ENCODE data around the gene MRTFA. TPM values are rescaled to one million over a fixed set of nuclear protein-coding genes. Genes with fewer than 3 reads are reported as not detected.

The MRTFA gene
- total RNA-seq, 4 donors from 2014 or later = 24.5 to 56.3 (median 40.9) TPM

DNA sequence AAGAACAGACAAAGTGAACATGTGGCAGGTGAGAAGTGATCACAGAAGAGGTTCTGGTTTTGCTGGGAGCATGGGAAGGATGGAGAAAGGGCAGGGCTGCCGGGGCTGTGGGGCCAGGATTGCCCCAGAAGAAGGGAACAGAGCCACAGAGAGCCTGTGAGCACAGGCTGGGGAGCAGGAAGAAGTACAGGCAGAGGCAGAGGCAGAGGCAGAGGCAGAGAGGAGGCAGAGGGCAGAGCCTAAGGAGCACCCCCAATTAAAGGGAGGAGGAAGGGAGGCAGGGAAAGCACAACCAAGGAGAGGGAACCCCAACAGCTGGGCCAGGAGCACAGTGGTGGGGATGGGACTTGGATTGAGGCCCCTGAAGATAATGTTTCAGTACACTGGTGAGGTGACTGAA lies 214.6 kb downstream of the MRTFA start:
- Histone ChIP-seq H3K36me3 (peaks cover 60 to 100% (median 61%) of the 10 kb centered on the region in 3 donors), H3K27ac (no peak overlapping the region), H3K9me3 (no peaks in the 10 kb centered on the region), H3K4me3 (no peak overlapping the region), H3K27me3 (no peaks in the 10 kb centered on the region), H3K4me1 (peaks cover 0 to 20% (median 0%) of the 10 kb centered on the region in 3 donors)
- intact Hi-C loops (cut with DNase I) = no loop called here
- DNase-seq = no peak
- 80 to 91% methylated on average over 1 of the region's 1 CpG for WGBS, 2 donors
- TF ChIP-seq POLR2A (IDR thresholded peaks at IDR 0.05) = no peak
- TF ChIP-seq, protein P1, sequence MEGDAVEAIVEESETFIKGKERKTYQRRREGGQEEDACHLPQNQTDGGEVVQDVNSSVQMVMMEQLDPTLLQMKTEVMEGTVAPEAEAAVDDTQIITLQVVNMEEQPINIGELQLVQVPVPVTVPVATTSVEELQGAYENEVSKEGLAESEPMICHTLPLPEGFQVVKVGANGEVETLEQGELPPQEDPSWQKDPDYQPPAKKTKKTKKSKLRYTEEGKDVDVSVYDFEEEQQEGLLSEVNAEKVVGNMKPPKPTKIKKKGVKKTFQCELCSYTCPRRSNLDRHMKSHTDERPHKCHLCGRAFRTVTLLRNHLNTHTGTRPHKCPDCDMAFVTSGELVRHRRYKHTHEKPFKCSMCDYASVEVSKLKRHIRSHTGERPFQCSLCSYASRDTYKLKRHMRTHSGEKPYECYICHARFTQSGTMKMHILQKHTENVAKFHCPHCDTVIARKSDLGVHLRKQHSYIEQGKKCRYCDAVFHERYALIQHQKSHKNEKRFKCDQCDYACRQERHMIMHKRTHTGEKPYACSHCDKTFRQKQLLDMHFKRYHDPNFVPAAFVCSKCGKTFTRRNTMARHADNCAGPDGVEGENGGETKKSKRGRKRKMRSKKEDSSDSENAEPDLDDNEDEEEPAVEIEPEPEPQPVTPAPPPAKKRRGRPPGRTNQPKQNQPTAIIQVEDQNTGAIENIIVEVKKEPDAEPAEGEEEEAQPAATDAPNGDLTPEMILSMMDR (IDR thresholded peaks at IDR 0.05) = no peak

DNA sequence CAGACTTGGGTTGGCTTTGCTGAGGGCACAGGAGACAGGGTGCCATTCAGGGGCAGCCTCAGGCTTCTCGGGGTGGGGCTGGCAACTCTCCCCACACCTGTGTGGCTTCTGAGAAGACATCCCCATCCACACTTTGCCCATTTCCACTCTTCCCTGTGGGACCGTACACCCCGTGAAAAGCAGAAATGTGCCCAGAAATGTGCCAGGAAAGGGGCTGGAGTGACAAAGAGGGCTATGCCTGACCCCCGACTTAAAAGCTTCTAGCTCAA lies 215.5 kb downstream of the MRTFA start:
- no peak overlapping the region for H3K27ac ChIP-seq
- no peaks in the 10 kb centered on the region for H3K9me3 ChIP-seq
- intact Hi-C loops (cut with DNase I) = no loop called here
- peaks cover 67 to 100% (median 67%) of the 10 kb centered on the region in 3 donors for H3K36me3 ChIP-seq
- DNase-seq = no peak
- no peaks in the 10 kb centered on the region for H3K27me3 ChIP-seq
- 95 to 100% methylated on average over 1 to 3 of the region's 4 CpGs for WGBS, 2 donors
- H3K4me1 ChIP-seq = peaks cover 0 to 13% (median 0%) of the 10 kb centered on the region in 3 donors
- no peak overlapping the region for H3K4me3 ChIP-seq
- TF ChIP-seq, protein P1 (IDR thresholded peaks at IDR 0.05) = no peak
- TF ChIP-seq POLR2A (IDR thresholded peaks at IDR 0.05) = no peak

GRCh38 chr22:40420341-40421081 lies 216.0 kb downstream of the MRTFA start:
- intact Hi-C loops (cut with DNase I) = no loop called here
- WGBS, 2 donors = 60% methylated on average over 3 of the region's 18 CpGs; no CpG with 5 or more reads in 1 of the 2 donors
- no peak for DNase-seq

GRCh38 chr22:40419718-40420117 lies 216.8 kb downstream of the MRTFA start:
- intact Hi-C loops (cut with DNase I) = no loop called here
- no peaks in the 10 kb centered on the region for H3K27me3 ChIP-seq
- H3K4me1 ChIP-seq = peaks cover 0 to 21% (median 6%) of the 10 kb centered on the region in 3 donors
- DNase-seq = no peak
- TF ChIP-seq POLR2A (IDR thresholded peaks at IDR 0.05) = no peak
- TF ChIP-seq, protein P1 (IDR thresholded peaks at IDR 0.05) = no peak
- no peak overlapping the region for H3K27ac ChIP-seq
- no peak overlapping the region for H3K4me3 ChIP-seq
- peaks cover 60 to 100% (median 63%) of the 10 kb centered on the region in 3 donors for H3K36me3 ChIP-seq
- 86 to 93% methylated on average over 3 to 6 of the region's 8 CpGs for WGBS, 2 donors
- no peaks in the 10 kb centered on the region for H3K9me3 ChIP-seq

More at GRCh38 chr22:40420341-40421081, 216.0 kb downstream of the MRTFA start:
- no peak overlapping the region for H3K4me3 ChIP-seq
- TF ChIP-seq, protein P1 (IDR thresholded peaks at IDR 0.05) = no peak
- no peak for TF ChIP-seq POLR2A (IDR thresholded peaks at IDR 0.05)
- peaks cover 63 to 100% (median 67%) of the 10 kb centered on the region in 3 donors for H3K36me3 ChIP-seq
- no peak overlapping the region for H3K27ac ChIP-seq
- H3K27me3 ChIP-seq = no peaks in the 10 kb centered on the region
- H3K9me3 ChIP-seq = no peaks in the 10 kb centered on the region
- peaks cover 0 to 13% (median 0%) of the 10 kb centered on the region in 3 donors for H3K4me1 ChIP-seq

DNA sequence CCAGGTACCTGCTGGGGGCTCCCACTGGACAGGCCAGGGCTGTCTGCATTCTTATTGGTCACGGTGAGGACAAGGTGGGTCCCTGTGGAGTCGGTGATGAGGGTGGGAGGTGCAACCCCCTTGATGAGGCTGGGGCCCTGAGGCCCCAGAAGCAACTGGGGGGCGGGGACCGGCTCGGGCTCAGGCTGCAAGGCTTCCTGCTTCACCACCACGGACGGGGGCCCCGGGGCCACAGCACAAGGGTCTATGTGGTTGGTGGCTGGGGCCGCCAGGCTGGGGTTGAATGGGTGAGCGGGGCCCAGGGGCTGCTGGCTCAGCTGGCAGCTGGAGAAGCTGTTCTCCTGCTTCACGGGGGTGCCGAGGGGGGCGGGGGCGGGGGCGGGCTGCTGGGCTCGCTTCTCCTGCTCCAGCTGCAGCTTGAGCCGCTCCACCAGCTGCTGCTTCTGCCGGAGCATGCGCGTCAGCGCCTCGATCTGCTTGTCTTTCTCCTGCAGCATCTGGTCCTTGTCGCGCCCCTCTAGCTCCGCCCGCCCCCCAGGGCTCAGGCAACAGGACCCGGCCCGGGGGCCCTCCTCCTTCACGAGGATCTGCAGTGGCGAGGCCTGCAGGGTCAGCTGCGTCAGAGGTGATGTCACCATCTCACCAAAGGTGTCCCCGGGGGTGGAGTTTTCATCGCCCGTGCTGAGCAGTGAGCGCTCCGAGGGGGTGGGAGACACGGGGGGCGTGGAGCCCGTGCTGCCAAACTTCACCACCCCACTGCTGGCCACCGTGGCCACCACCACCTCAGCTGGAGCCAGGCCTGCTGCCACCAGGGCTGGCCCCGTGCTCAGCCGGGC lies 217.9 kb downstream of the MRTFA start:
- Histone ChIP-seq H3K27ac (no peak overlapping the region), H3K36me3 (peaks cover 58 to 92% (median 59%) of the 10 kb centered on the region in 3 donors), H3K4me3 (no peak overlapping the region), H3K27me3 (no peaks in the 10 kb centered on the region), H3K4me1 (peaks cover 0 to 32% (median 7%) of the 10 kb centered on the region in 3 donors), H3K9me3 (no peaks in the 10 kb centered on the region)
- 45 to 85% methylated on average over 5 to 14 of the region's 42 CpGs for WGBS, 2 donors
- intact Hi-C loops (cut with DNase I) = no loop called here
- no peak for DNase-seq
- no peak for TF ChIP-seq POLR2A (IDR thresholded peaks at IDR 0.05)
- TF ChIP-seq, protein P1 (IDR thresholded peaks at IDR 0.05) = no peak

Measured in esophagus squamous epithelium (tissue), 5 donors.